HG03342 (cell line): ENCODE results near the gene SMIM36.
"Not testable (repeated sequence)": the region's sequence is repeated elsewhere in the genome, so short reads cannot be mapped to it uniquely, and the experiment has no call there.

Experiments
- ATAC-seq: cut with Tn5 transposase; IDR thresholded peaks from one replicate; pipeline ENCODE4 v1.9.1; 2021; ENCODE audit warnings: mild to moderate bottlenecking, moderate library complexity; ENCODE audit not compliant: unreplicated experiment

Gene SMIM36

GRCh38 chr17:55456307-55457240 is 54.7 kb downstream of the SMIM36 start:
- no peak for ATAC-seq

- no peak for ATAC-seq
Measured at GRCh38 chr17:55454906-55455474, 56.3 kb downstream of the SMIM36 start.

GRCh38 chr17:55453839-55454557 is 57.3 kb downstream of the SMIM36 start:
- ATAC-seq: no peak

GRCh38 chr17:55452139-55452790 is 59.0 kb downstream of the SMIM36 start:
- ATAC-seq: peak; percentile 76

GRCh38 chr17:55451758-55452138 is 59.5 kb downstream of the SMIM36 start:
- no peak for ATAC-seq

GRCh38 chr17:55451203-55451641 is 60.0 kb downstream of the SMIM36 start:
- no peak for ATAC-seq

GRCh38 chr17:55450232-55450825 is 60.9 kb downstream of the SMIM36 start:
- no peak for ATAC-seq

- no peak for ATAC-seq
Measured at GRCh38 chr17:55448681-55449080, 62.6 kb downstream of the SMIM36 start.

- no peak for ATAC-seq
Measured at GRCh38 chr17:55446581-55447205, 64.6 kb downstream of the SMIM36 start.

GRCh38 chr17:55446004-55446403 is 65.2 kb downstream of the SMIM36 start:
- ATAC-seq: not testable (repeated sequence)

- peak; percentile 86 for ATAC-seq
Measured at GRCh38 chr17:55444471-55445441, 66.5 kb downstream of the SMIM36 start.

- no peak for ATAC-seq
Measured at GRCh38 chr17:55443904-55444303, 67.3 kb downstream of the SMIM36 start.

GRCh38 chr17:55442953-55443683 is 68.1 kb downstream of the SMIM36 start:
- no peak for ATAC-seq

GRCh38 chr17:55442462-55442861 is 68.8 kb downstream of the SMIM36 start:
- no peak for ATAC-seq

- ATAC-seq: no peak
Measured at GRCh38 chr17:55441544-55441943, 69.7 kb downstream of the SMIM36 start.

GRCh38 chr17:55440391-55440790 is 70.9 kb downstream of the SMIM36 start:
- ATAC-seq: no peak

GRCh38 chr17:55437159-55437605 is 74.1 kb downstream of the SMIM36 start:
- peak; percentile 63 for ATAC-seq
